ENCODE data around the gene LOXHD1. TPM values are rescaled to one million over a fixed set of nuclear protein-coding genes. Genes with fewer than 3 reads are reported as not detected.

LOXHD1 gene
- total RNA-seq, 1 donor: not detected

DNA sequence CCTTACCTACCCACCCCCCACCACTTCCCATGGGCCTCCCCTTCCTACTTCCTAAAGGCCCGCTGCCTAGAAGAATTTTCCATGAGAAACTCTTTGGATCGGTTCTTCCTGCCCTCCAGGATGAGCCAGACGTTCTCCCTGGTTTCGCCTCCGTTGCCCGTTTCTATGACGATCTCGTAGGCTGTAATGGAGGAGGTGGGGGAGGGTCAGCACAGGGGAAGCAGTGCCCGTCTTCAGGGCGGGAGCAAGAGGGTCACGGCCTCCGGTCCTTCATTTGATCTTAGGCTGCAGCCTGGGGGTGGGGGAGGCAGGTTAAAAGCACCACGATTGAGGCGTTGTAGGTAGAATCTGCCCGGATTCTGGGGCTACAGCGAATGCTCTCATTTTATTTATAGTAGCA is 172.0 kb downstream of the LOXHD1 start:
- no peak for DNase-seq (ENCODE audit: low read depth)
- no peak for TF ChIP-seq CTCF (IDR thresholded peaks at IDR 0.05; ENCODE audit: insufficient read depth, low read length)
- H3K4me3 ChIP-seq (ENCODE audit: low read depth, low read length): no peak overlapping the region

- TF ChIP-seq CTCF (IDR thresholded peaks at IDR 0.05; ENCODE audit: insufficient read depth, low read length): no peak
- no peak overlapping the region for H3K4me3 ChIP-seq (ENCODE audit: low read depth, low read length)
- no peak for DNase-seq (ENCODE audit: low read depth)
Observed at GRCh38 chr18:46482831-46483230, 174.2 kb downstream of the LOXHD1 start.

GRCh38 chr18:46481847-46482245 is 175.2 kb downstream of the LOXHD1 start:
- DNase-seq (ENCODE audit: low read depth): peak; percentile 55
- no peak overlapping the region for H3K4me3 ChIP-seq (ENCODE audit: low read depth, low read length)
- TF ChIP-seq CTCF (IDR thresholded peaks at IDR 0.05; ENCODE audit: insufficient read depth, low read length): no peak

DNA sequence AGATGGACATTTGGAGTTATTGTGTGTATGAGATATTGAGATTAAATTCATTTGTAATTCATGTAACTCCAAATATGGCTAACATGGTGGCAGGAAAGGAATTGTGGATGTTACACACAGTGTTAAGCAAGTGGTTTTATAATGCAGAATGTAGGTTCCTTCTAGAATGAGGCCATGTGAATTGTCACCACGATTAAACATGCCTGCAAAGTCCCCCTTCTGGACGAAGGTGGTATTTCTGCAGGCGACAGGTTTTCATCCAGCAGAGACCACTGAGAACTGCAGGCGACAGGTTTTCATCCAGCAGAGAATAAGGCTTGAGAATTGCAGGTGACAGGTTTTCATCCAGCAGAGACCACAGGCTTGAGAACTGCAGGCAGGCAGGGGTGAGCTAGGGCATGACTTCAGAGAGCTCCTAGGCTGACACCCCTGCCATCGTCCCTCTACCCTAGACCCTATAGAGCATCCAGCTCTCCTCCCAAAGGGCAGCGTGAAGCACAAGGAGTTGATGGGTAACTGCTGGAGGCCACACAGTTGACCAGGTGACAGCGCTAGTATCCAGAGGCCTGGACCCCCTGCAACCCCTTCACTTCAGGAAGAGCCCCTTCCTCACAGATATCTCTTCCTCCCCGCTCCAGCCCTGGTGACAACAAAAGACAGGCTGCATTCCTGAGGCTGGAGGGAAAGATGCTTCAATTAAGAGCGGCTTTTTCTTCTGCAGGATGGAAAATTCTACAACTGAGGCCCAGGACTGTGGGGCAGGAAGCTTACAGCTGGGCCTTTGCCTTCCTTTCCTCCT is 175.8 kb downstream of the LOXHD1 start:
- no peak overlapping the region for H3K4me3 ChIP-seq (ENCODE audit: low read depth, low read length)
- DNase-seq (ENCODE audit: low read depth): peak; percentile 48
- TF ChIP-seq CTCF (IDR thresholded peaks at IDR 0.05; ENCODE audit: insufficient read depth, low read length): peak; percentile 72

DNA sequence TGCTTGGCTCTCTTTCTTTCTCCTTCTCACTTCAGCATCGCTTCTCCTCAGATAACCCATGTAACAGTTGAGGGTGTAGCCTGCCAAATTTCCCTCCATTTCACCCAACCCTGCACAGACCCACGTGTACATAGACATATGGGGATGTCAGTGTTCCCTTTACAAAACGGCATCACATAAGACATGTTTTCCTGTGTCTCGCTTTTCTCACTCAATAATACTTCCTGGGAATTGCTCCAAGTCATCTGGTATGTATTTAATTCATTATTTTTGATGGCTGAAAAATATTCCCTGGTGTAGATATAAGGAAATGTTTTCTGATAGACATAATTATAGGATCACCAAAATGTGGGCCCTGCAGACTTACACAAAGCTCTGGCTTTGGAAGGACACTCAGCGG is 176.8 kb downstream of the LOXHD1 start:
- no peak overlapping the region for H3K4me3 ChIP-seq (ENCODE audit: low read depth, low read length)
- peak; percentile 17 for DNase-seq (ENCODE audit: low read depth)
- TF ChIP-seq CTCF (IDR thresholded peaks at IDR 0.05; ENCODE audit: insufficient read depth, low read length): no peak

DNA sequence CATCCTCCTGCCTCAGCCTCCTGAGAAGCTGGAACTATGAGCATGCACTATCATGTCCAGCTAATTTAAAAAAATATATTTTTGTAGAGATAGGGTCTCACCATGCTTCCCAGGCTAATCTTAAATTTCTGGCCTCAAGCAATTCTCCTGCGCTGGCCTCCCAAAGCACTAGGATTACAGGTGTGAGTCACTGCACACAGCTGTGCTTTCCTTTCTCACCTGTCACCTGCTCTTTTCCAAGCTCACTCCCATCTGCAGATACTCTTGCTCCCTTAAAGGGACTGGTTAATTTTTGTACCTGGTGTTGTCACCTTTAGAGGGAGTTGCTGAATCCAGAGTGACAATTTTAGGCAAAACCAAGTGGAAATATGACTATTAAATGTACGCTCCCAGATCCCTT is 178.2 kb downstream of the LOXHD1 start:
- H3K4me3 ChIP-seq (ENCODE audit: low read depth, low read length): no peak overlapping the region
- no peak for DNase-seq (ENCODE audit: low read depth)
- no peak for TF ChIP-seq CTCF (IDR thresholded peaks at IDR 0.05; ENCODE audit: insufficient read depth, low read length)
